CD4-positive, CD25-positive, alpha-beta regulatory T cell (primary cell): ENCODE results near the gene COX10. TPM values are rescaled to one million over a fixed set of nuclear protein-coding genes. Genes with fewer than 3 reads are reported as not detected.
A peak's percentile ranks its signal among the peaks of the same experiment; 100 is the strongest.

ENCODE experiments used
- ATAC-seq, 2 donors: fragments of 150-1000 bp; cut with Tn5 transposase; one replicate each; pipeline ENCODE4 v1.10.0; 2021; ENCODE audit warnings: low read depth in 2 of 2, moderate number of reproducible peaks in 2 of 2, moderate library complexity in 1 of 2
- DNase-seq, 3 donors: peaks; one replicate each; pipeline versions ENCODE4 v3.0.0 to v3.0.0-alpha.2; 2012 to 2022; ENCODE audit warnings: mixed read lengths in 1 of 3
- H3K27ac ChIP-seq: one replicate; pipeline ENCODE4 v1.7.0; 2013; ENCODE audit warnings: mild to moderate bottlenecking, low read length; ENCODE audit not compliant: insufficient read depth, poor library complexity, severe bottlenecking
- H3K27me3 ChIP-seq: one replicate; pipeline ENCODE4 v1.7.0; 2013; ENCODE audit warnings: low read length; ENCODE audit not compliant: control insufficient read depth, insufficient read depth
- H3K36me3 ChIP-seq: one replicate; pipeline ENCODE4 v1.7.0; 2013; ENCODE audit warnings: mild to moderate bottlenecking, low read length, moderate library complexity; ENCODE audit not compliant: control insufficient read depth, insufficient read depth
- H3K4me1 ChIP-seq: 2 replicates; pipeline ENCODE4 v1.7.0; 2013; ENCODE audit warnings: mild to moderate bottlenecking, low read length; ENCODE audit not compliant: insufficient read depth, control insufficient read depth, poor library complexity, severe bottlenecking
- H3K4me3 ChIP-seq: one replicate; pipeline ENCODE4 v1.7.0; 2013; ENCODE audit warnings: low read depth, mild to moderate bottlenecking, low read length, moderate library complexity
- H3K9me3 ChIP-seq, 2 experiments: 1 replicate in 1 of 2; 2 replicates in 1 of 2; pipeline ENCODE4 v1.7.0; 2013; ENCODE audit warnings: low read length in 2 of 2, mild to moderate bottlenecking in 1 of 2, moderate library complexity in 1 of 2; ENCODE audit not compliant: control insufficient read depth in 2 of 2
- H3K27ac Mint-ChIP-seq, 3 donors: one replicate each; pipeline ENCODE4 v1.8.0; 2020 to 2022; ENCODE audit warnings: mild to moderate bottlenecking in 3 of 3, mixed read lengths in 3 of 3, moderate library complexity in 2 of 3
- H3K27me3 Mint-ChIP-seq: one replicate; pipeline ENCODE4 v1.8.0; 2022; ENCODE audit warnings: mild to moderate bottlenecking, mixed read lengths
- H3K36me3 Mint-ChIP-seq: one replicate; pipeline ENCODE4 v1.8.0; 2020; ENCODE audit warnings: mixed read lengths
- H3K4me1 Mint-ChIP-seq, 4 donors: one replicate each; pipeline ENCODE4 v1.8.0; 2020 to 2022; ENCODE audit warnings: mixed read lengths in 4 of 4, mild to moderate bottlenecking in 1 of 4
- H3K4me3 Mint-ChIP-seq, 4 donors: one replicate each; pipeline ENCODE4 v1.8.0; 2020 to 2022; ENCODE audit warnings: mild to moderate bottlenecking in 4 of 4, mixed read lengths in 4 of 4, moderate library complexity in 3 of 4
- H3K9me3 Mint-ChIP-seq, 7 donors: one replicate each; pipeline ENCODE4 v1.8.0; 2020 to 2022; ENCODE audit warnings: mixed read lengths in 7 of 7, mild to moderate bottlenecking in 3 of 7, moderate library complexity in 2 of 7
- polyA plus RNA-seq, 4 donors: library from polyadenylated mRNA; unstranded; fragments of 300-500 nt; fragmentation: Illumina TruSeq; gene quantifications; one replicate each; pipeline ENCODE4 v1.2.3, GENCODE V29; 2021
- total RNA-seq: library from RNA; stranded (reverse); gene quantifications from one replicate; pipeline ENCODE4 v1.2.3, GENCODE V29; 2022

The COX10 gene
- total and polyA plus RNA-seq, 5 donors from 2014 or later: 21.6 to 32.5 (median 27.3) TPM

DNA sequence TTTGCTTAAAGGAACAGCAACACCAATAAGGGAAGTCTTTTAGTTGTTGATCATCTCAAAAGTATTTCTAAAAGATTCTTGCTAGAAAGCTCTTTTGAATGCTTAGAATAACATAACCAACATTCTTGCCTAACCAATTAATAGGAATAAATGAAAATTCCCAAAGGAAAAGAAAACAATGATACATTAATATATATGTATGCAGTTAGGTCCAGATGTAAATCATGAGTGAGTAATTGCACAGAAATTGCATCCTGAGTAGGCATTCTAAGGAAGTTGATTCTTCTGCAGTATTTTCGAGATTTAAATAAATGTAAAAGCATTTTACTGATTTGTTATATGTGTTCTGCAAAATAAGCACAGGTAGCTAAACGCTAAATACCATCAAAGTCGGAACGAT lies 22.1 kb downstream of the COX10 start:
- ATAC-seq (no peak), DNase-seq (no peak)
- no peak overlapping the region for H3K27ac ChIP-seq
- no peak overlapping the region for H3K27ac Mint-ChIP-seq
- H3K4me3 ChIP-seq: peak overlapping the region; percentile 49
- H3K9me3 ChIP-seq: no peaks in the 10 kb centered on the region
- peaks cover 14% of the 10 kb centered on the region for H3K36me3 Mint-ChIP-seq
- H3K27me3 ChIP-seq: no peaks in the 10 kb centered on the region
- H3K4me3 Mint-ChIP-seq: no peak overlapping the region
- no peaks in the 10 kb centered on the region for H3K27me3 Mint-ChIP-seq
- peaks cover 23% of the 10 kb centered on the region for H3K4me1 ChIP-seq
- no peaks in the 10 kb centered on the region for H3K36me3 ChIP-seq
- H3K9me3 Mint-ChIP-seq: no peaks in the 10 kb centered on the region
- H3K4me1 Mint-ChIP-seq: peaks cover 35 to 85% (median 58%) of the 10 kb centered on the region in 4 donors

DNA sequence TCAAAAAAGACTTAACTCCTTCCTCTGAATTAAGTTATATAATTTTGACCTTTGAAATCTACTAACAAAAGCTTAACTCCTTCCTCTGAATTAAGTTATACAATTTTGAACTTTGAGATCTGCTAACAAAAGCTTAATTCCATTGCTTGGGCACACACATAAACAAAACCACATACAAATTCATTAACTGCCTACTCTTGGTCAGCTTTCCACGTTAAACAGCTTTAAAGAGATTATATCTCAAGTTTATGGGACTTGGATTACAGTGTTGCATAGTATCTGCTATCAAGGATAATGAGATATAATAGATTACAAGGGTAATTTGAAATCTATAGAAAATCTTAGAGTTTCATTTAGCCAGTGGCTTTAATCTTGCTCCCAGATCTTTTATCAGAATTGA lies 23.5 kb downstream of the COX10 start:
- Histone ChIP-seq H3K27me3 (no peaks in the 10 kb centered on the region), H3K9me3 (no peaks in the 10 kb centered on the region), H3K36me3 (no peaks in the 10 kb centered on the region), H3K4me3 (peak overlapping the region; percentile 49), H3K4me1 (peaks cover 23% of the 10 kb centered on the region), H3K27ac (no peak overlapping the region)
- ATAC-seq (no peak), DNase-seq (no peak)
- Mint-ChIP-seq H3K36me3 (peaks cover 8% of the 10 kb centered on the region), H3K9me3 (no peaks in the 10 kb centered on the region), H3K27me3 (no peaks in the 10 kb centered on the region), H3K4me1 (peaks cover 29 to 79% (median 54%) of the 10 kb centered on the region in 4 donors), H3K4me3 (peak overlapping the region in 1 of 4 donors; percentile 15), H3K27ac (peak overlapping the region in 2 of 3 donors; percentile 41 to 59)

DNA sequence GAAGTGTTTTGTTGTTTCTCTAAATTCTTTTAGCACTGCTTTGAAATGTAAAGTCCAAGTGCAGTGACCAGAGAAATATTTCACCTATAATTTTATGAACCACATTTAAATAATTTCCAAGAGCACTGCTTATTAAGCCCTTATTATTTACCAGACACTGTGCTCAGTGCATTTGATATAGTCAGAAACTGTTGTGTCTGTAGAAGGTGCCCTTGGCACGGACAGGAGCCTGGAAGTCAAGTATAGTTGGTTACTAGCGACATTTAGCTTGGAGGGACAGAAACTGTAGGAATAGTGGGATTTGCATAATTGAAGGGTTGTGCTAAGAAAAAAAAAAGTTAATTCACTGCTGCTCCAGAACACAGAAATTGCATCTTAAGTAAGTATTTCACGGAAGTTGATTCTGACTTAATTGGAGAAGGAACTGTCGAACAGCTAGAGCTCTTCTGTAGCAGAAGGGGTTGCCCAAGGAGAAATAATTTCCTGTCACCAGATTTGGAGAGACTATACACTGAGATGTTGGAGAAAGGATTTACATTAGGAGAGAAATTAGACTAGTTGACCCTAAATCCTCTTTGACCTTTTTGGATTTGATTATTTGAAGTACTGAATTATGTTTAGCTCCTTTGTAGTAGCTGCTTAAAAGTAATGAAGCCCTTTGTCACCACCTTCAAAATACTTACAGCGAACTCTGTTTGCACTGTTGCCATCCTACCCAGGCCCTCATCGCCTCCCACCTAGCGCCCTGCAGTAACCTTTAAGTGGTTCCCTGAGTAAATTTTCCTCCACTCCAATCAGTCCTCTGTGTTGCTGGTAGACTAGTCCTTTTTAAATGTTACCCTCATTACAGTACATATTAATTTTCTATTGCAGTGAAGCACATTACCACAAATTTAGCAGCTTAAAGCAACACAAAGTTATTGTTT lies 25.6 kb downstream of the COX10 start:
- Mint-ChIP-seq H3K4me1 (peaks cover 15 to 58% (median 37%) of the 10 kb centered on the region in 4 donors), H3K27ac (peak overlapping the region in 2 of 3 donors; percentile 21 to 53), H3K4me3 (no peak overlapping the region), H3K9me3 (no peaks in the 10 kb centered on the region), H3K36me3 (peaks cover 1% of the 10 kb centered on the region), H3K27me3 (no peaks in the 10 kb centered on the region)
- no peak overlapping the region for H3K27ac ChIP-seq
- no peak for ATAC-seq
- H3K9me3 ChIP-seq: no peaks in the 10 kb centered on the region
- no peaks in the 10 kb centered on the region for H3K27me3 ChIP-seq
- no peak for DNase-seq
- no peaks in the 10 kb centered on the region for H3K36me3 ChIP-seq
- H3K4me3 ChIP-seq: no peak overlapping the region
- H3K4me1 ChIP-seq: peaks cover 23% of the 10 kb centered on the region

DNA sequence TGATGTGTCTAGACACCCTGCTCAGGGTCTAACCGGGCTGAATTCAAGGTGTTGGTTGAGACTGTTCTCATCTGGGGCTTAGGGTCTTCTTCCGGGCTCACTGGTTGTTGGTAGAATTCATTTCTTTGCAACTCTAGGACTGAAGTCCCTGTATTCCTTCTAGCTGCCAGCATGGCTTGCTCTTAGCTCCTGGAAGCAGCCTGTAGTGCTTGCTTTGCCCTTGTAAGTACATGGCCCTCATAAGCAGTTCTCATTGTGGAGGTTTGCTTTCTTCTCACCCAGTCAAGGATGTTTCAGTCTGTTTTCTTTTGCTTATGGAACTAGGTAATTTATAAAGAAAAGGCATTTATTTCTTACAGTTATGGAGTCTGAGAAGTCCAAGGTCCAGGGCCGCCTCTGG lies 26.3 kb downstream of the COX10 start:
- H3K4me3 Mint-ChIP-seq: peak overlapping the region in 1 of 4 donors; percentile 18
- no peaks in the 10 kb centered on the region for H3K9me3 ChIP-seq
- no peaks in the 10 kb centered on the region for H3K9me3 Mint-ChIP-seq
- H3K4me1 ChIP-seq: peaks cover 23% of the 10 kb centered on the region
- H3K4me1 Mint-ChIP-seq: peaks cover 13 to 54% (median 32%) of the 10 kb centered on the region in 4 donors
- no peaks in the 10 kb centered on the region for H3K36me3 ChIP-seq
- no peaks in the 10 kb centered on the region for H3K27me3 Mint-ChIP-seq
- no peak overlapping the region for H3K27ac ChIP-seq
- no peaks in the 10 kb centered on the region for H3K36me3 Mint-ChIP-seq
- no peak overlapping the region for H3K4me3 ChIP-seq
- no peaks in the 10 kb centered on the region for H3K27me3 ChIP-seq
- no peak for ATAC-seq
- H3K27ac Mint-ChIP-seq: peak overlapping the region in 2 of 3 donors; percentile 44 to 53
- no peak for DNase-seq

DNA sequence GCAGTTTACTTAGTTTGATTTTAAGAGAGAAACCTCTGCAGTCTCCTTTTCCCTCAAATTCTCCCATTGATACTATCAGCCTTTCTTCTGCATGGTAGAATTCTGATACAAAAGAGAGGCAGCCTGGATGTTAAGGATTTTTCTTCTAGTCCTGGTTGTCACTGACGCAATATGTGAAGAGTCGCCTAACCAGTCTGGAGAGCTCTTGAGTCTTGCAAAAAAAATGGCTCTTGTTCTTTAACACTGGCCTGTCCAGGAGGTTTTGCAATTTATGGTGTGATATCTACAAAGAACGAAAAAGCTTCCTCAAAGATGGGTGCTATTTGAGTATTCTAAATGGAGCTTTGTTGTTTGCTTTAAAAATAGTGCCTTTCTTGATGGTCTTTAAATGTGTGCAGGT lies 28.9 kb downstream of the COX10 start:
- ATAC-seq: no peak
- H3K4me3 Mint-ChIP-seq: no peak overlapping the region

DNA sequence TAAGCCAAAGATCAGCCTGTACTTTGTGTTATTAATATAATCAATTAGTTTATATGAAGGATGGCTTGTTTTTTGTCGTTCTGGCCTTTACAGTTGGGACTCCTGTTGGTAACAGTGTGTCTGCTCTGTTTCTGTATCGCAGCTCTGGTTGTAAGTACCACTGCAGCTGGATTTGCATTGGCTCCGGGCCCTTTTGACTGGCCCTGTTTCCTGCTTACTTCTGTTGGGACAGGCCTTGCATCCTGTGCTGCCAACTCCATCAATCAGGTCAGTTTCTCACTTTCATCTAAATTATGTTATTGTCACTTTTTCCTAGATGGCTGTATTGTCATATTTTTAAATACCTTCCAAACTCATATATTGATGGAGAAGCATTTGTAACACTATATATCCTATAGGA lies 32.7 kb downstream of the COX10 start:
- ATAC-seq (no peak), DNase-seq (no peak)
- Mint-ChIP-seq H3K27ac (peak overlapping the region in 1 of 3 donors; percentile 12), H3K27me3 (no peaks in the 10 kb centered on the region), H3K4me1 (peaks cover 0 to 18% (median 14%) of the 10 kb centered on the region in 4 donors), H3K36me3 (peaks cover 30% of the 10 kb centered on the region), H3K4me3 (no peak overlapping the region), H3K9me3 (no peaks in the 10 kb centered on the region)
- Histone ChIP-seq H3K4me1 (no peaks in the 10 kb centered on the region), H3K9me3 (no peaks in the 10 kb centered on the region), H3K4me3 (no peak overlapping the region), H3K36me3 (peaks cover 6% of the 10 kb centered on the region), H3K27me3 (no peaks in the 10 kb centered on the region), H3K27ac (no peak overlapping the region)

More for the DNA sequence above, 28.9 kb downstream of the COX10 start:
- H3K9me3 ChIP-seq: no peaks in the 10 kb centered on the region
- peaks cover 7% of the 10 kb centered on the region for H3K4me1 ChIP-seq
- no peaks in the 10 kb centered on the region for H3K9me3 Mint-ChIP-seq
- DNase-seq: no peak
- H3K27ac Mint-ChIP-seq: no peak overlapping the region
- H3K4me1 Mint-ChIP-seq: peaks cover 2 to 39% (median 16%) of the 10 kb centered on the region in 4 donors
- no peaks in the 10 kb centered on the region for H3K27me3 ChIP-seq
- H3K27me3 Mint-ChIP-seq: no peaks in the 10 kb centered on the region
- H3K4me3 ChIP-seq: no peak overlapping the region
- peaks cover 6% of the 10 kb centered on the region for H3K36me3 ChIP-seq
- H3K36me3 Mint-ChIP-seq: peaks cover 19% of the 10 kb centered on the region
- no peak overlapping the region for H3K27ac ChIP-seq

DNA sequence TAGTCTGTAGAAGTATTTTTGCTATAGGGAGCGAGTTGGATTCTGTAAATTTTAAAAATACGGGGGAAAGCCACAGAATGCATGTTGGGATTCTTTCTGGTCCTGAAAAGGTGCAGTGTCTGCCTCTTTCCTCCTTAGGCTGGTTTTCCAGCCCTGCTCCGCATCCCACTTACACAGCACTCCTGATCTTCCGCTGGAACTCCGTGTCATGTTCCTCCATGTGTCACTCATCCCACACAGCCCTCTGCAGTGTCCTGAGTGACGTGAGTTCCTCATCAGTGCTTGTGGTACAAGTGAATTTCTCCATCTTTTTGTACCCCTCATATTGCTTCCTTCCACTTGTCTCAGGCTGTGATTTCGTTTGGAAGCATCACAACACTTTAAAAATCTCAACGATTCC lies 34.5 kb downstream of the COX10 start:
- ATAC-seq: no peak
- H3K36me3 ChIP-seq: peaks cover 6% of the 10 kb centered on the region
- H3K4me3 Mint-ChIP-seq: no peak overlapping the region
- H3K36me3 Mint-ChIP-seq: peaks cover 38% of the 10 kb centered on the region
- H3K27me3 ChIP-seq: no peaks in the 10 kb centered on the region
- H3K4me3 ChIP-seq: no peak overlapping the region
- no peaks in the 10 kb centered on the region for H3K9me3 ChIP-seq
- no peak overlapping the region for H3K27ac ChIP-seq
- no peaks in the 10 kb centered on the region for H3K9me3 Mint-ChIP-seq
- no peaks in the 10 kb centered on the region for H3K27me3 Mint-ChIP-seq
- no peak overlapping the region for H3K27ac Mint-ChIP-seq
- H3K4me1 ChIP-seq: peaks cover 3% of the 10 kb centered on the region
- H3K4me1 Mint-ChIP-seq: peaks cover 17 to 34% (median 31%) of the 10 kb centered on the region in 4 donors
- DNase-seq: no peak
